Limb (tissue), 2 donors: ENCODE data around the gene CDH23.

Experiments used
- DNase-seq, 2 donors: peaks; one replicate each; pipeline ENCODE4 v3.0.0-alpha.2; 2016; ENCODE audit errors: extremely low spot score in 2 of 2

Gene CDH23

DNA sequence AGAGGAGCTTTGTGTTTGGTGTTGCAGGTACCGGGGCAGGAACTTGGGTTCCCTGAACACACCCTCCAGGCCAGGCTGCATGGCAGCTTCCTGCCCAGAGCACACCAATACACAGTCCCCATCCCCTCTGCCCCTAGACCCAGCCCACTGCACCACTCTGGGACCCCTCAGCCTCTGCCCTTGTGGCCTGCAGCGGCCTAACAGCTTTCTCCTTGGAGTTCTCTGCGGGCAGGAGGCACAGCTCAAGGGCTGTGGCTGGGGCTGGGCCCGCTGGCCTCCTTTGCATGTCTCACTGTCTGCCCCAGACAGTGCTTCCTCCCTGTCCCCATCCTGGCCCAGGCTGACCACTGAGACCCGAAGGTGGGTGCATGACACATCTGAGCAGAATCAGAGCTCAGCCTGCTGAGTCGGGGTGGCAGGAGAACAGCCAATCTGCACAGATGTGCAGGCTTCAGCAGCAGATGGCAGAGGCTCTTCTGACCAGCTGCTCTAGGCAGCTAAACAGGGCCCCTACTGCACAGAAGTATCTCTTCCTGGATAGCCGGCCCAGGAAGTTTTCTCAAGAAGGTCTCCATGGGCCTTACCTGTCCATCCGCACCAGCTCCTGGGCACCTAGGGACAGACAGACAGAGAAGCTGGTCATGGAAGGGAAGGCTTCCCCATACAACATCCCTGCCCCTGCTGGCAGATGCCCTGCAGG, 355.8 kb downstream of the CDH23 start:
- no peak for DNase-seq

DNA sequence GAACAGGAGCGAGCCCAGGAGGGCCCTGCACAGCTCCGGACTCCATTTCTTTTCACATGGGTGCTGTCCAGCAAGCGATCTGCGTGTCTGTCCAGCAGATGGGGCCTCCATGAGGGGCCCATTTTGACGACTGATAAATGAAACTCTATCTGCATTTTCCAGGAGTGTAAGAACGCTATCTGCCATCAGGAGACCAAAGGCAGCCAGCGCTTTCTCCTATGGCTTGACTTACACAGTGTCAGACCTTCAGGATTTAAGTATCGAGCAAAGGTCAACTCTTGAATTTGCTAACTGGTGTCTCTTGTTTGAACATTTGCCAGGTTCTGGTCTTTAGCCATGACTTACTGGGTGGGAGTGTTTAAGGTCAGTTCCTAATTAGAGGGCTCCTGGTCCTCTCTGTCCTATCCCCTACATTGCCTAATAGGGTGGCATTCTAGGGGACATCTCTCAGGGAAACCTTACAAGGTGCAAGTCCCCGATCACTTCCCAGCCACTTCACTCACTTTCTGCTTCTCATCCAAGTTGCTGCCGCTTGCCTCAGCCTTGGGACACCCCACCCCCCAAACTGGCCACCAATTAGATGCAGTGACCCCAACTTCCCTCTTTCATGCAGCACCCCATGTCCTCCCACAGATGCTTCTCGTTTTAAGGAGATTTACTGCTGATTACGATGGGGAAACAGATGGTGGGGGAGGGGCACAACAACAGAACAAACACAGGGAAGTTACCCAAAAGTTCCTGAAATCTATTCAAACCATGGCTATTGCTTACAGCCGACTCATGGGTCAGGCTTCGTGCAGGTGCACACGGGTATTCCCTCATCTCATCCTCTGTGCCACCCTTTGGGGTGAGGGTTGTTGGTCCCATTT, 356.6 kb downstream of the CDH23 start:
- DNase-seq: no peak

DNA sequence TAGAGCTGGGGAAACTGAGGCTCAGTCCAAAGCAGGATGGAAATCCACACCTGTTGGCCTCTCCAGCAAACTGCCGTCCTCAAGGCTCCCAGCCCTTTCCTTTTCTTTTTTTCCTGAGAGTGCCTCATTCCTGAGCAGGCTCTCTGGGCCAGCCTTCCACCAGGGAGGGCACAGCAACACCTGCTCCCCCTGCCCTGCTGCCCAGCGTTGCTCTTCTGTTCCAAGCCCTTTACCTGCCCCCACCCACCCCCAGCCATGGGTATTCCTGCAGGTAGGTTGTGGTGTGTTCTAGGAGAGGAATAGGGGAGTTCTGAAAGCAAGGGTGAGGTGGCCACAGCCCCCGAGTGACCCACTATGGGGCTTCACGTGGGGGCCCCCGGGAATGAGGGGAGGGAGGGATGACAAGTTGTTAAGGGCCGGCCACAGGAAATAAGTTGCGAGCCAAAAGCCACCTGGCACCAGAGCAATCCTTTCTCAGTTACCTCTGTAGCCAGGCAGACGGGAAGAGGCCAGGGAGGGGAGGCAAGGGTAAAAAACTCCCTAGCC, 357.3 kb downstream of the CDH23 start:
- no peak for DNase-seq

DNA sequence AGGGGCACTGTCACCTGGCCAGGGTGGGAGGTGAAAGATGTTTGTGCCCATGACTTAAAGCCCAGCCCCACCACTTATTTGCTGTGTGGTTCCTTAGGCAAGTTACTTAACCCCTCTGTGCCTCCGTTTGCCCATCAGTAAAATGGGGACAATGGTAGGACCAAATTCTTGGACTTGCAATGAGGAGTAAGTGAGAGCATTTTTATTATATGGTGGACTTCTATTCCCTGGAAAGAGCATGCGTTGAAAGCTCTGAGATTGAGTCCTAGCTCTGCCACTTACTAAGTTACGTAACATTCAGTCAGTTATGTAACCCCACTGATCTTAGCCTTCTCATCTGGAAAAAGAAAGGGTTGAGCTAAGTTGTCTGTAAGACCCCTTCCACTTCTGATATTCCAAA, 357.8 kb downstream of the CDH23 start:
- DNase-seq: no peak

DNA sequence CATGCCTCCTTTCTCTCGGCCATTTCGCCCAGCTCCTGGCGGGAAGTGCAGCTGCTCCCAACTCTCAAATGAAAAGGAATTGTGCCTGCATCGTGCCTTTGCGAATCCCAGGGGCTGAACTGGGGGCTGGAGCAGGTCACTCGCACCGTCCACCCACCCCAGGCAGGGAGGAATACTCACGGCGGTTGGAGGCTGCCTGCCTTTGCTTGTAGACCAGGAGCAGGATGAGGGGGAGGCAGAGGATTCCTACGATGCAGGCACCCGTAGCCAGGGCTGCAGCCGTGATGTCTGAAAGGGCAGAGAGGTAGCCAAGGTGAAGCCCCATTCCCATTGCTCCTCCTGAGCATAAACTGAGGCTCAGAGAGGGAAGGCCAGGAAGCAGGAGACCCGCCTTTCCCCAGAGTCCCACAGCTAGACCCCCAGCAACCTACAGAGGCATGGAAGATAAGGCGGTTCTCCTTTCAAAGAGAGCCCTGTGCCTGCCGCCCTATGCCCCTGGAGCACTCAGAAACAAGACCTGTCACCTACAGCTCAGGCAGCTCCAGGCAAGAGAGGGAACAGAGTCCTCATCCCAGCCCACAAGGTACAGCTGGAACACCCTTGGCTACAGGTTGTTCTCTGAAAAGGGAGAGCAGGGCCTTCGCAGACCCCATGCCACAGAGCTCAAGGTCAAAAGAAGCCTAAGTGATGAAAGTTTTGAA, 358.6 kb downstream of the CDH23 start:
- DNase-seq: no peak

DNA sequence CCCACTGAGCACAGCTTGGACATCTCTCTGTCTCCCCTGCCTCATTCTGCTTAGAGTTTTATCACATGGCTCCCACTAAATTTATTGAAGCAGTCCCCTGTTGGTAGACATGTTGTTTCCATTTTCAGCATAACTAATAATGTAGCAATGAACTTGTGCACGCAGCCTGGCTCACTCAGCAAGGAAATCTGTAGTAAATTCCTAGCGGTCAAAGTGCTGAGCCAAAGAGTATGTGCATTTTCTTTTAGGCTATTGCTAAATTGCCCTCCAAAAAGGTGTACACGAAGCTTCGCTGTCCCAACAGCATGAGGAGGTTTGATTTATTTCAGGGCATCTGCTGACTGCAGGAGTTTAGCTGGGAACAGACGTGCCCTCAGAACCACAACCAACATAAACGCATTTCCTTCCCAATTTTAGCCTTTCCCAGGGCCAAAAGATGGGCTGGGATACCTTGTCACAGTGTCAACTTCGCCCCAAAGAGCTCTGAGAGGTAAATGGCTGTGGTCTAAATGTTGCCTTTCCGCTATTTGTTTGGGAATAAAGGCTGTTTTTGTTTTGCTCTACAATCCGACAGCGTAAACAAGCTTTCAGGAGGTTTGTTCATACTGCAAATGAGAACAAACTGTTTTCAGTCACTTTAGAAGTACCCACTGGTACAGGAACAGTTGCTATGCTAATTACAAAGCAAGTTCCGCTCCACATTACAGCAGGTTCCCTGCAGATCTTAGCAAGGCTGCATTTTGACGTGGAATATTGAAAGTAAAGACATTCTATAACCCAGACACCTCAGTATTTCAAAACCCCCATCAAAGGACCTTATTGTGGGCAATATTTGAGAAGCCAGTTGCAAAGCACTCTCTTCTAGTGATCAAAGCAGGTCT, 359.8 kb downstream of the CDH23 start:
- no peak for DNase-seq

DNA sequence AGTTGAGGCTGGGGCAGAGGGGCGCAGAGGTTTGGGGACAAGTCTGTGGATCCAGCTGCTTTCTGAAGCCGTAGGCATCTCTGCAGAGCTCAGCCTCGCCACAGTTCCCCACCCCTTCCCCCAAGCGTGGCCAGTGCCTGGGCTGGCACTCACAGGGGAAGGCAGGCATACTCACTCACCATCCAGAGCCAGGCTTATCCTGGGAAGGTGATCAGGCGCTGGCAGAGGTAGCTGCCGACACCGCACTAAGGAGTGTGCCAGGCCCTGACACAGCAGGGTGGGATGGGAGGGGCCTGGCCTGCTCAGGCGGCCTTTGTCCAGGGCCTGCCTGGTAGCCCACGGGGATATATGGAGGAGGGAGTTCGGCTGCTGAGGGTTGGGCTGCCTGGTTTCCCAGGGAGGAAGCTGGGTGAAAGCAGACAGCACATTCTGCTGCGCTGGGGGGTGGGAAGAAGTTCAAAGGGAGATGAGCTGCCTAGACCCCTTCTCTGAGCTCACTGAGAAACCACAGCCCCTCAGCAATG, 360.7 kb downstream of the CDH23 start:
- no peak for DNase-seq

DNA sequence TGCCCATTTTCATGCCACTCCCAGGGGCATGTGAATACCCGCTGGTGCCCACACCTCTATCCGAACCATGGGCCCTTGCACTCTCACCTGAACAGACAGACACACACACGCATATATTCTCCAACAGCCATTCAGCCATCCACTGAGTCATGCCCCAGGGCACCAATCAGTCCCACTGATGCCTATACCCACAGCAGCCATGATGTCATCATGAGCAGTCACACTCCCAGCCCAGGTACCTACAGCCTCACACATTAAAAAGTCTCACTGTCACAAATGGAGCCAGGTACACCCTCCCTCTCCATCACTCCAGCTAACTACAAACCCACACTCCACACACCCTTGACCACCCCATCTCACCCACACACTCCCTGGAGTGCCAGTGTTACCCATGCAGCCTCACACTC, 364.4 kb downstream of the CDH23 start:
- no peak for DNase-seq

DNA sequence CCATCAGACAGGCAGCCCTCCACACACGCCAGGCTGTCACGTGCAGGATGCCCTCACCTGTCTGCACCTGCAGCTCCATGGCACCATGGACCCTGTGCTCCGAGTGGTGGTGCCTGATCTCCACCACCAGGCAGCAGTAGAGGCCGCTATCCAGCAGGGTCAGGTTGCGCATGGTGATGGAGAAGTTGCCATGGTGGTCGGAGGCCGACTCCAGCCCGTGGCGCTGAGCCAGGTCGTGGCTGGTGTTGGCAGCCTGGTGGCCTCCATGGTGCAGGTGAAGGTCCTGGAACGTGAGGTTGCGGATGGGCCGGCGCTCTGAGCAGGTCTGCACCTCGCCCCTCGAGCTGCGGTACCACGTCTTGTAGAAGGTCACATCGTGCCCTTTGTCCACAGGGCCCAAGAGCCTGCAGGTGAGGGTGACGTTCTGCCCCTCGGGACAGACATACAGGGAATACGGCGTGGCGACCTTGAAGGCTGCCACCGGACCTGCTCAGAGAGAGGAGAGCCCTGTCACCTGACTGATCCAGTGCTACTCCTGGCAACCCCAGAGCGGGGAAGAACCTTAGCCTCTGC, 364.9 kb downstream of the CDH23 start:
- no peak for DNase-seq

DNA sequence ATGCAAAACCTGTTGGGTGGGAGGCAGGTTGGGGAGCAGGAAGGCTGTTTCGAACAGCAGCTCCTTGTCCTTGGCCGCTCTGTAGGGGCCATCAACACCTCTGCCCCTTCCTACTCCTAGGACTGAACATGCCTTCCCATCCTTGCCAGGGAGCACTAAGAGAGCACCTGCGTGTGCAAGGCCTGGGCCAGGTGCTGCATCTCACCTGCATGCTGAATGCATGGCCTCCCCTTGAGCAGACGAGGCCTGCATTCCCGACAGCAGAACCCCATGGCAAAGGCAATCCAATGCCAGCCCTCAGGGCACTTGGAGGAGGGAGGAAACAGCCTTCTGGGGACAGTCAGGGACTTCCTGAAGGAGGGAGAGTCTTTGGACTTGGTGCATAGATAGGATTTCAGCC, 365.6 kb downstream of the CDH23 start:
- no peak for DNase-seq

DNA sequence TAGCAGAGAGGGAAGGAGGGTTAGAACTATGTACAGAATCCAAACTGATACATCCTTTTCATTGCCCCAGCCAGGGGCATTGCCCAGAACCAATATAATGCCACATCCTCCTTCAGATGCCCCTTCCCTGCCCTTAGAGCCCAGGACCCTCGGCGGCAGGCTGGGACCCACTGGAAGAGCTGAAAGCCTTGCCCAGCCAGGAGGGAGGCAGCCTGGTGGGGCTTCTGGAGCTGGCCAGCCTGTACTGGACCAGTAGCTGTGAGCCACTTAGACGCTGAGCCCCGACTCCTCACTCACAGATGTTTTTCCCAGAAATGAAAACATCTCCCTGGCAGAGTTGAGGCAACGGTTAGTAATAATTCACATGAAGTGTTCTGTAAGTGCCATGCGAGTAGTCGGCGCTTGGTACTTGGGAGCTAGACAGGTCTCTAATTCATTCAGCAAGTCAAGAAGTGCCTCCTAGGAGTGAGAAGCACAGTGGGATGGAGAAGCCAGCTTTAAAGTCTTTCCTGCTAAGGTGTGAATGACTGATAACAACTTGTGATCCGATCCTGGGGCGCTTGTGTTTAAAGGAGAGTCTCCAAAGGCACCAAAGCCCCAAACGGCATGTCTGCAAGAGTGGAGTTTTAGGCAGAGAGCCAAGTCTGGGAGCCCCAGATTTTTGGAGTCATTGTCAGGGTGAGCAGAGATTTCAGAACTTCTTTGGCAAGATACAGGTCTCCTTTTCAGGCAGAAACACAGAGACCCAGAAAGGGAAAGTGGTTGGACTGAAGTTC, 366.8 kb downstream of the CDH23 start:
- DNase-seq: no peak

DNA sequence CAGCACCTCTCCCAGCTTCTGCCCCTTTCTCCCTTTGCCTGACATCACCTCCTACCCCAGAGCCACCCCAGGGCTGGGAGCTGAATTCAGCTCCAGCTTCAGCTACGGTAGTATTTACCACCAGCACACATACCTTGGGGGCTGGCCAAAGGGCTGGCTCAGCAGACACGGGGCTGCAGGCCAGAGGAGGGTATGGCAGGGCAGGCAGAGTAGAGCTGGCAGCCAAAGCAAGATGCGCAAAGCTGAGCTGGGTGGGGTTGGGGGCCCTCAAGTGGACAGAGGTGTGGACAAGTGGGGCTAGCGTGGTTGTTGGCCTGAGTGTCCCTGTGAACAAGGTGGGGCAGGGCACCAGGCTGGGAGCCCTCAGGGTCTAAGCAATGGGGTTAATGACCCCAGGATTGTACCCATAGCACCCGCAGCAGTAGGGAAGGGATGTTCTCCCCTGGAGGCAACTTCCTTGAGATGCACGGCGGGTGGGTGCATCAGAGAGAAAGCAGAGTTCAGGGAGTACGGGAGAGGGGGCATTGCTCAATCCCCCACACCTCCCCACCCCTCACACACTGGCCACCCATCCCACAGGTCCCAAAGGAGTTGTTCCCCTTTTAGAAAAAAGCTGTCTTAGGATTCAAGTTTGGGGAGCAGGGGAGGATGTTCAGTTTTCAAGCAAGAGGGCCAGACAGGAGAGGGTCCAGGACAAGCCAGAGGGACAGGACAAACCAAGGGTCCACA, 368.6 kb downstream of the CDH23 start:
- DNase-seq: no peak

DNA sequence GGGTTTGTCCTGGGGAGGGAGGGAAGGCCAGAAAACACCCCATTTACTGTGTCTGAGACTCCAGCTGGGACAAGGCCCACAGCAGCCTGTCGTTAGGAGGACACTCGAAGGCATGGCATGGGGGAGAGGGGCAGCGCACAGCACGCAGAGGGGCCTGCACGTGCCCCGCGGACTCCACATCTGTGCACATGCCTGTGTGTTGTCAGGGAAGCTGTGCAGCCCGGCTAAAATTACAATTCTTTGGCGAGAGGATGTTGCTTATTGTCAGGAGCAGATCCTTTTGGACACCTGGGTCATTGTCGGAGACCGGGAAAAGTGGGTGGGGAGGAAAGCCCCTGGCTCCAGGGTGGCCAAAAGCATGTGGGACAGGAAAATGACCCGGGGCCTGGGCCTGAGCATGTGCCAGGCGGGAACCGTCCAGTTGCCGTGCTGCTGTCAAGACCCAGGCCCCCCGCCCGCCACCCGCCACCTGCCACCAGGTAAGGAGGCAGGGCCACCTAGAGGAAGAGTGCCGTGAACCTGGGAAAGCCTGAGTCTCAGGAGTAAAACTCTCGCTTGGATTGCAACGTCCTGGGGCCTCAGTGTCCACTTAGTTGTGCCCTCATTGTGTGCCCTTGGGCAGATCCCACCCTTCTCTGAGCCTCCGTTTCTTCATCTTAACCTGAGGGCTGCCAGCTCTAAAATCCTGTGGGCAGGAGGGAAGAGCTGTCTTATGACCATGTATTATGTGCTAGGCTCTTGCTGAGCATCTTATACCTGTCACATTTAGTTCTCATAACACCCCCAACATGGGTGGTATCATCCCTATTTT, 369.4 kb downstream of the CDH23 start:
- no peak for DNase-seq

DNA sequence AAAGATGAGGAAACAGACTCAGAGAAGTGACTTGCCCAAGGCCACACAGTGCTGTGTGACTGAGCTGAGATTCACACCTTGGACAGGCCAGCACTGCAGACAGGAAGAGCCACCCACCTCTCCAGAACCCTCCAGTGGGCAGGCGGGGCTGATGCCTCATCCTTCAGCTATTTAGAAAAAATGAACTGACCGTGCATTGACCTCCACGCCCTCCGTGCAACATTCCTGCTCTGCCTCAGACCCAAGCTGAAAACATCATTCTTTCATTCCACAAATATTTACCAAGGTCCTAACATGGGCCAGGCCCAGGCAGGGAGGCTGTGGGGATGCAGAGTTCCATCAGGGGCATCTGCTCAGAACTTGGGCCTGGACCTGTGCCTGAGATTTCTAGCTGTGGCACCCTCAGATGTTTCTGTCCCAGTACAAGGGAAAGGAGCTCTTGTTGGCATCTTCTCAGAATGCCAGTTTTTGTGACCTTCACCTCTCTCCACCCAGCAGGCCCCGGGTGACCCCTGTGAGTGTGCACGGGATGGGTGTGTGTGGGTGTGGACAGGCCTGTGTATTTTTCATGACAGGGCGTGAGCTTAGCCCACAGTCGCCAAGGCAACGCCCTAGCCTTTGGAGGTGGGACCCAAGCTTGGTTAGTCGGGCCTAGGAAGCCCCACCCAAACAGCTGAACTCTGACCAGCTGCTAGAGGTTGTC, 370.1 kb downstream of the CDH23 start:
- DNase-seq: peak in 1 of 2 donors; percentile 46

DNA sequence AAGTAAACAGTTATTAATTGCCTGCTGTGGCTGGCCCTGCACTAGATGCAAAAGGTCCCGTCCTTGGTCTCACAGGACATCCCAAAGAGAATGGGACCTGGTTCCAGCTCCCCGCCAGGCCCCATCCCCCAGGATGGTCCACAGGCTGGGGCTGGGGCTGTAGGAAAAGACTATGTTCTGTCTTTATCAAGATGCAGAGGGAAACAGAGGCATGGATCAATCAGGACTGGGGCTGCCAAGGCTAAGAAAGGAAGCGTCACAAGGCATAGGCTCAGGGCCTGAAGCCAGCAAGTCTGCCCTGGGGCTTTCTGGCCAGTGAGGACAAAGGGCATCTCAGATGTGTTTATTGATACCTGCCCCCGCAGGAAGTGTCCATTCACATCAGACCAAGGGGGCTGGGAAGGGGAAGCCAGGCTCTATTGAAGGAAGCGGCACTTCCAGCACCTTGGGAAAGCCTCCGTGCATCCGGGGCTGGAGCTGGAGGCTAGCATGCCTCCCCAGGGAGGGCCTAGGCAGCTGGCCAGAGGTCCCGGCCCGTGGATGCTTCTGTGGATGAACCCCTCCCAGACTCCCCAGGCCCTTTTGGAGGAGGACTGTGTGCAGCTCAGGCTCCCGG, 370.8 kb downstream of the CDH23 start:
- no peak for DNase-seq

DNA sequence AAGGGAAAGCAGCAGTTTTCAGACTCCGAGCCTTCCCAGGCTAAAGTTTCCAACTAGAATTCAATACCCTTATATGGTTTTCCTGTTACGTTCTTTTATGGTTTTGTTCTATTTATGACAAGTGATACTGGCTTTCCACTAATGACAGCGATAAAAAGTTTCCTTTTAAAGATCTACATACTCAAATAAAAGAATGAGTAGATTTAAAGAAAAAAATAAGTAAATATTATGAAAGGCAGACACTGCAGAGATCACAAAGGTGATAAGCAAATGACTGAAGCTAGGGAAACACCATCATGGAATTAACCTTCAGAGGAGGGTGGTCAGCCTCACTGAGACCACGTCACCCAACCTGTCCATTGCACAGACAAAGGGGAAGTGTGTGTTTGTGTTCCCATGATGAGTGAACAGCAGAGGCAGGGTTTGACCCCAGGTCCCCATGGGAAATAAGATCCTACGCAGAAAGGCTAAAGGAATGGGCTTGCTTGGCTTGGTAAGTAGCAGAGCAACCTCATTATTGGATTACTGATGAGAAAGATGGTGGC, 372.6 kb downstream of the CDH23 start:
- no peak for DNase-seq

DNA sequence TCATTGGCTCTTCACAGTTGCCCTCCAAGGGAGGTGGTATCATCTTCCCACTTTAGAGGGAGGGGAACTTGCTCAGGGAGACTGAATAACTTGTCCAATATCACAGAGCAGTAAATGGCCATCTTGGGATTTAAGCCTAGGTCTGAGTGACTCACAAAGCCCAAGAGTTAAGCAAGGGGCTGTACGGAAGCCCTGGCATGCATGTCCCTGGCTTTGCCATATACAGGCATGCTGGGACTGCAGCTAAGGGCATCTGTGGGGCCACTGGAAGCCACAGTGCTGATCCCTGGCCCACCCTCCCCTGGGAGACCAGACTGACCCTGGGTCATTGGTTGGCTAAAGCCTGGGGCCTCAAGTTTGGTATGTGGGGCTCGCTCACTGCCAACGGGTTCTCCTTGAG, 373.5 kb downstream of the CDH23 start:
- no peak for DNase-seq
